HepG2 (cell line): ENCODE results near the gene HECTD3. TPM values are rescaled to one million over a fixed set of nuclear protein-coding genes. Genes with fewer than 3 reads are reported as not detected.

Source experiments
- FOXK2 ChIP-seq: fragments of 450-650 bp; IDR thresholded peaks from 2 replicates; pipeline ENCODE4 v1.6.1; 2016
- HHEX ChIP-seq: IDR thresholded peaks from 2 replicates; pipeline ENCODE4 v1.6.1; 2016; ENCODE audit warnings: control low read depth
- HNF4G ChIP-seq, 2 experiments: sonication (generic) in 1 of 2; formaldehyde crosslinking in 1 of 2; IDR thresholded peaks; 2 replicates each; pipeline versions ENCODE4 v1.4.0 to v1.6.1; 2011 to 2020; ENCODE audit warnings: borderline replicate concordance in 2 of 2, low read depth in 2 of 2, mild to moderate bottlenecking in 2 of 2, low read length in 1 of 2, missing genetic modification reagents in 1 of 2, moderate library complexity in 1 of 2
- KAT7 ChIP-seq: IDR thresholded peaks from 2 replicates; pipeline ENCODE4 v1.6.1; 2018; ENCODE audit warnings: borderline replicate concordance, missing compliant biosample characterization
- KAT8 ChIP-seq: IDR thresholded peaks from 2 replicates; pipeline ENCODE4 v1.6.1; 2016; ENCODE audit warnings: missing genetic modification reagents, missing compliant biosample characterization
- LCORL ChIP-seq, 2 experiments: fragments of 450-650 bp in 1 of 2; sonication (generic) in 1 of 2; formaldehyde crosslinking in 1 of 2; IDR thresholded peaks; 2 replicates each; pipeline versions ENCODE4 v1.5.0 to v1.6.1; 2017 to 2020; ENCODE audit warnings: antibody characterized with exemption in 1 of 2, missing genetic modification reagents in 1 of 2
- MIXL1 ChIP-seq: IDR thresholded peaks from 2 replicates; pipeline ENCODE4 v1.6.1; 2016
- NR2F2 ChIP-seq: IDR thresholded peaks from 2 replicates; pipeline ENCODE4 v1.6.1; 2012; ENCODE audit warnings: low read depth, inconsistent platforms, borderline replicate concordance
- PAX8 ChIP-seq: sonication (generic); formaldehyde crosslinking; IDR thresholded peaks from 2 replicates; pipeline ENCODE4 v1.8.0; 2022; ENCODE audit warnings: mild to moderate bottlenecking, missing genetic modification reagents, borderline replicate concordance
- RBFOX2 ChIP-seq: fragments of 200-400 bp; formaldehyde crosslinking; IDR thresholded peaks from 2 replicates; pipeline ENCODE4 v1.6.1; 2017; ENCODE audit warnings: low read depth, mild to moderate bottlenecking, low read length
- RNF2 ChIP-seq: fragments of 450-650 bp; conservative IDR thresholded peaks from 2 replicates; pipeline ENCODE4 v1.6.1; 2016; ENCODE audit warnings: low read depth
- SIN3A ChIP-seq: IDR thresholded peaks from 2 replicates; pipeline ENCODE4 v1.6.1; 2011; ENCODE audit warnings: low read depth, mild to moderate bottlenecking, control low read depth, low read length, borderline replicate concordance
- SRSF1 ChIP-seq: fragments of 200-400 bp; formaldehyde crosslinking; optimal IDR thresholded peaks from 2 replicates; pipeline ENCODE3; 2017; ENCODE audit warnings: mild to moderate bottlenecking, low read depth, low read length, moderate library complexity
- SRSF9 ChIP-seq: fragments of 200-400 bp; formaldehyde crosslinking; IDR thresholded peaks from 2 replicates; pipeline ENCODE4 v1.6.1; 2018; ENCODE audit warnings: borderline replicate concordance, mild to moderate bottlenecking, low read depth, low read length; ENCODE audit not compliant: insufficient read depth, poor library complexity, severe bottlenecking
- TARDBP ChIP-seq: sonication (generic); formaldehyde crosslinking; IDR thresholded peaks from 2 replicates; pipeline ENCODE4 v1.8.0; 2022; ENCODE audit warnings: mild to moderate bottlenecking, missing genetic modification reagents
- TBX2 ChIP-seq: sonication (generic); formaldehyde crosslinking; IDR thresholded peaks from 2 replicates; pipeline ENCODE4 v1.5.0; 2020; ENCODE audit warnings: missing genetic modification reagents, mild to moderate bottlenecking, borderline replicate concordance
- TFAP4 ChIP-seq: sonication (generic); IDR thresholded peaks from 2 replicates; pipeline ENCODE4 v1.6.1; 2016; ENCODE audit warnings: low read depth, borderline replicate concordance
- TOPORS ChIP-seq: sonication (generic); formaldehyde crosslinking; IDR thresholded peaks from 2 replicates; pipeline ENCODE4 v1.8.0; 2023; ENCODE audit warnings: mild to moderate bottlenecking, missing genetic modification reagents
- ZMYM4 ChIP-seq: sonication (generic); formaldehyde crosslinking; IDR thresholded peaks from 2 replicates; pipeline ENCODE4 v1.8.1; 2023; ENCODE audit warnings: mild to moderate bottlenecking, missing genetic modification reagents
- ZNF121 ChIP-seq: sonication (generic); formaldehyde crosslinking; IDR thresholded peaks from 2 replicates; pipeline ENCODE4 v1.5.0; 2020; ENCODE audit warnings: mild to moderate bottlenecking, missing genetic modification reagents
- ZNF232 ChIP-seq: sonication (generic); formaldehyde crosslinking; IDR thresholded peaks from 2 replicates; pipeline ENCODE4 v1.4.0; 2020; ENCODE audit warnings: missing genetic modification reagents, borderline replicate concordance
- ZNF337 ChIP-seq: sonication (generic); formaldehyde crosslinking; IDR thresholded peaks from 2 replicates; pipeline ENCODE4 v1.5.1; 2020; ENCODE audit warnings: missing genetic modification reagents, low read depth, mild to moderate bottlenecking, borderline replicate concordance
- ZNF883 ChIP-seq: sonication (generic); formaldehyde crosslinking; IDR thresholded peaks from 2 replicates; pipeline ENCODE4 v1.5.1; 2020; ENCODE audit warnings: mild to moderate bottlenecking, missing genetic modification reagents; ENCODE audit errors: not compliant biosample characterization
- polyA plus RNA-seq, 8 experiments: library from polyadenylated mRNA; depleted of rRNA in 3 of 8; stranded (reverse) in 7 of 8; unstranded in 1 of 8; fragments of >200 nt; fragmentation: Illumina TruSeq in 4 of 8; extraction: Trizol in 4 of 8; gene quantifications; 2 replicates each; pipeline versions ENCODE4 v1.2.1 to v1.2.3, GENCODE V29; 2011 to 2016; ENCODE audit warnings: low read depth in 4 of 8, missing spikeins in 1 of 8, mixed read lengths in 1 of 8; ENCODE audit not compliant: insufficient read depth in 1 of 8
- total RNA-seq, 5 experiments: library from RNA; depleted of rRNA; stranded (reverse); fragments of >200 nt; fragmentation: Illumina TruSeq; extraction: Trizol; gene quantifications; 2 replicates each; pipeline ENCODE4 v1.2.3, GENCODE V29; 2016; ENCODE audit warnings: low read depth in 1 of 5
- TF ChIP-seq, protein P1 (sequence below): sonication (generic); formaldehyde crosslinking; conservative IDR thresholded peaks from 2 replicates; pipeline ENCODE4 v1.4.0; 2020; ENCODE audit warnings: missing genetic modification reagents
- TF ChIP-seq, protein P2 (sequence below): IDR thresholded peaks from 2 replicates; pipeline ENCODE4 v1.6.1; 2018; ENCODE audit warnings: missing genetic modification reagents
- TF ChIP-seq, protein P3 (sequence below): sonication (generic); formaldehyde crosslinking; IDR thresholded peaks from 2 replicates; pipeline ENCODE4 v1.8.0; 2022; ENCODE audit warnings: missing genetic modification reagents, low read depth, mild to moderate bottlenecking, borderline replicate concordance

Gene HECTD3
- total and polyA plus RNA-seq, 2 of the 13 experiments (the other 11 are each of a cell fraction or from before 2014, with no cell fraction given), result 18.6 to 24.5 TPM

DNA sequence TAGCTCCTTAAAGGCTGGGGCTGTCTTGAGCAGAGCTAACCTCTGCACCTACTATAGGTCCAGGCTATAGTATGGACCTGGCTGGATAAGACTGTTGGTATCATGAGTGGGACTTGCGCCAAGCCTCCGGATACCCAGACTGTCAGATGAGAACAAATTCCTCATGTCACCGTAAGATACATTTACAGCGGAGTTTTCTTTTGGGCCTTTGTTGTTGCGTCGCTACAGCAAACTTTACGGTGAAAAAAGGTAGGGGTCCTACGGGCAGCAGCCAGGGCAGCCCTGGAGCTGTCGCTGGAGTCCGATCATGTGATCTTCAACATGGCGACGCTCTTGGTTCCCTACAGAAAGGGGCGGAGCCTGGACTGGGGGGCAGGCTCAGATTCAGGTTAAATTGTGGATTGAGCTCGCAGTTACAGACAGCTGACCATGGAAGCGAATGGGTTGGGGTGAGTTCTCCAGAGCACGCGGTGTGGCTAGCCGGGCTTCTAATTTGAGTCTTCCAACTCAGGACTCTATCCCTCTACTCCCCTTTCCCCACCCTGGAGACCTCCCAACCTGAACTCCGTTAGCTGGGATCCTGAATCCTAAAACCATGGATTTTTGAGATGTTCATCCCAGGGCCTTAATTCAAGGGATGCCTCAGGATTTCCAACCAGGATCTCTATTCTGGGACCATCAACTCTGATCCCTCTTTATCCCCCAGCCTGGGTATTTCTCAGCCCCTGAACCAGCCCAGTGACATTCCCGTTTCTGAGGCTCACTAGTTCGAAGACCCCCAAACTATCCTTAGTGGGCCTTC is 914 bp upstream of the HECTD3 start, which contains the start of gene UROD (continued):
- TF ChIP-seq SRSF9 (no peak), FOXK2 (0 out of 2 replicates have a peak, but pooled peaks have one; percentile 24), ZNF883 (CRISPR knock-in tag) (no peak), TBX2 (0 out of 2 replicates have a peak, but pooled peaks have one; percentile 13), RBFOX2 (peak; percentile 44; the same call in 1 of the 2 replicates), SRSF1 (peak; percentile 18), ZNF121 (CRISPR knock-in tag) (peak; percentile 53; the same call in 1 of the 2 replicates), HHEX (CRISPR knock-in tag) (no peak), TARDBP (CRISPR knock-in tag) (peak; percentile 79; the same call in 1 of the 2 replicates), ZNF232 (peak; percentile 84; the same call in 1 of the 2 replicates), TOPORS (CRISPR knock-in tag) (no peak), MIXL1 (peak; percentile 48; the same call in 1 of the 2 replicates), KAT8 (CRISPR knock-in tag) (peak; percentile 100), LCORL (IDR thresholded peaks at IDR 0.05) (no peak), LCORL (CRISPR knock-in tag; IDR thresholded peaks at IDR 0.05) (peak; percentile 29; the same call in 1 of the 2 replicates), SIN3A (peak; percentile 95), NR2F2 (no peak; the same call in 1 of the 2 replicates), KAT7 (CRISPR knock-in tag) (0 out of 2 replicates have a peak, but pooled peaks have one; percentile 37), PAX8 (peak; percentile 32; the same call in 1 of the 2 replicates), RNF2 (0 out of 2 replicates have a peak, but pooled peaks have one; percentile 48), ZNF337 (CRISPR knock-in tag) (no peak), ZMYM4 (CRISPR knock-in tag) (peak; percentile 71), HNF4G (IDR thresholded peaks at IDR 0.05; ENCODE audit: borderline replicate concordance, low read depth, low read length) (peak; percentile 25; the same call in 1 of the 2 replicates), HNF4G (CRISPR knock-in tag; IDR thresholded peaks at IDR 0.05; ENCODE audit: borderline replicate concordance, low read depth) (no peak), TFAP4 (peak; percentile 89)
- TF ChIP-seq, protein P1, sequence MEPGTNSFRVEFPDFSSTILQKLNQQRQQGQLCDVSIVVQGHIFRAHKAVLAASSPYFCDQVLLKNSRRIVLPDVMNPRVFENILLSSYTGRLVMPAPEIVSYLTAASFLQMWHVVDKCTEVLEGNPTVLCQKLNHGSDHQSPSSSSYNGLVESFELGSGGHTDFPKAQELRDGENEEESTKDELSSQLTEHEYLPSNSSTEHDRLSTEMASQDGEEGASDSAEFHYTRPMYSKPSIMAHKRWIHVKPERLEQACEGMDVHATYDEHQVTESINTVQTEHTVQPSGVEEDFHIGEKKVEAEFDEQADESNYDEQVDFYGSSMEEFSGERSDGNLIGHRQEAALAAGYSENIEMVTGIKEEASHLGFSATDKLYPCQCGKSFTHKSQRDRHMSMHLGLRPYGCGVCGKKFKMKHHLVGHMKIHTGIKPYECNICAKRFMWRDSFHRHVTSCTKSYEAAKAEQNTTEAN (CRISPR knock-in tag), result 0 out of 2 replicates have a peak, but pooled peaks have one; percentile 20
- TF ChIP-seq, protein P2, sequence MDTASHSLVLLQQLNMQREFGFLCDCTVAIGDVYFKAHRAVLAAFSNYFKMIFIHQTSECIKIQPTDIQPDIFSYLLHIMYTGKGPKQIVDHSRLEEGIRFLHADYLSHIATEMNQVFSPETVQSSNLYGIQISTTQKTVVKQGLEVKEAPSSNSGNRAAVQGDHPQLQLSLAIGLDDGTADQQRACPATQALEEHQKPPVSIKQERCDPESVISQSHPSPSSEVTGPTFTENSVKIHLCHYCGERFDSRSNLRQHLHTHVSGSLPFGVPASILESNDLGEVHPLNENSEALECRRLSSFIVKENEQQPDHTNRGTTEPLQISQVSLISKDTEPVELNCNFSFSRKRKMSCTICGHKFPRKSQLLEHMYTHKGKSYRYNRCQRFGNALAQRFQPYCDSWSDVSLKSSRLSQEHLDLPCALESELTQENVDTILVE, result 0 out of 2 replicates have a peak, but pooled peaks have one; percentile 57
- TF ChIP-seq, protein P3, sequence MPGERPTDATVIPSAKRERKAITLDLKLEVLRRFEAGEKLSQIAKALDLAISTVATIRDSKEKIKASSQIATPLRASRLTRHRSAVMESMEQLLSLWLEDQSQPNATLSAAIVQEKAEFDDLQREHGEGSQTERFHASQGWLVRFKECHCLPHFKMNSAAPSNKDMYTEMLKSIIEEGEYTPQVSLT (CRISPR knock-in tag), result no peak
